Duodenal mucosa (tissue), 2 donors: ENCODE results near the gene CISD1.
"Not testable (repeated sequence)": the region's sequence is repeated elsewhere in the genome, so short reads cannot be mapped to it uniquely, and the experiment has no call there.

Source experiments
- H3K27ac ChIP-seq: one replicate; pipeline ENCODE4 v1.7.0; 2013; ENCODE audit warnings: low read depth, low read length
- H3K27me3 ChIP-seq, 2 donors: one replicate each; pipeline ENCODE4 v1.7.0; 2013; ENCODE audit warnings: low read length in 2 of 2, control low read depth in 1 of 2; ENCODE audit not compliant: insufficient read depth in 2 of 2, control insufficient read depth in 1 of 2
- H3K36me3 ChIP-seq, 2 donors: one replicate each; pipeline ENCODE4 v1.7.0; 2013; ENCODE audit warnings: low read length in 2 of 2, control low read depth in 1 of 2; ENCODE audit not compliant: insufficient read depth in 2 of 2, control insufficient read depth in 1 of 2
- H3K4me1 ChIP-seq, 2 donors: one replicate each; pipeline ENCODE4 v1.7.0; 2013; ENCODE audit warnings: low read length in 2 of 2, control low read depth in 1 of 2; ENCODE audit not compliant: insufficient read depth in 2 of 2, control insufficient read depth in 1 of 2
- H3K4me3 ChIP-seq, 2 donors: one replicate each; pipeline ENCODE4 v1.7.0; 2013; ENCODE audit warnings: low read length in 2 of 2, low read depth in 1 of 2
- H3K9ac ChIP-seq, 2 donors: one replicate each; pipeline ENCODE4 v1.7.0; 2013; ENCODE audit warnings: low read length in 2 of 2, low read depth in 1 of 2
- H3K9me3 ChIP-seq, 2 donors: one replicate each; pipeline ENCODE4 v1.7.0; 2013; ENCODE audit warnings: low read length in 2 of 2, control low read depth in 1 of 2; ENCODE audit not compliant: control insufficient read depth in 1 of 2

CISD1 gene

GRCh38 chr10:58243269-58243668 is 25.7 kb upstream of the CISD1 start:
- Histone ChIP-seq H3K27me3 (no peaks in the 10 kb centered on the region), H3K27ac (no peak overlapping the region), H3K4me1 (no peaks in the 10 kb centered on the region), H3K9ac (no peak overlapping the region), H3K36me3 (no peaks in the 10 kb centered on the region), H3K4me3 (no peak overlapping the region), H3K9me3 (no peaks in the 10 kb centered on the region)

GRCh38 chr10:58243801-58244200 is 25.2 kb upstream of the CISD1 start:
- H3K27ac ChIP-seq, H3K27me3 ChIP-seq, H3K9ac ChIP-seq, H3K4me1 ChIP-seq, H3K9me3 ChIP-seq, H3K4me3 ChIP-seq, H3K36me3 ChIP-seq: not testable (repeated sequence)

GRCh38 chr10:58244242-58244641 is 24.7 kb upstream of the CISD1 start:
- not testable (repeated sequence) for H3K36me3 ChIP-seq, H3K9me3 ChIP-seq, H3K27me3 ChIP-seq, H3K4me3 ChIP-seq, H3K9ac ChIP-seq, H3K27ac ChIP-seq, H3K4me1 ChIP-seq

- not testable (repeated sequence) for H3K9me3 ChIP-seq, H3K36me3 ChIP-seq, H3K4me1 ChIP-seq, H3K27me3 ChIP-seq, H3K27ac ChIP-seq, H3K9ac ChIP-seq, H3K4me3 ChIP-seq
Observed at GRCh38 chr10:58244666-58245065, 24.3 kb upstream of the CISD1 start.

GRCh38 chr10:58253184-58253583 is 15.8 kb upstream of the CISD1 start:
- H3K4me1 ChIP-seq = no peaks in the 10 kb centered on the region
- no peaks in the 10 kb centered on the region for H3K9me3 ChIP-seq
- H3K9ac ChIP-seq = no peak overlapping the region
- H3K27me3 ChIP-seq = no peaks in the 10 kb centered on the region
- H3K36me3 ChIP-seq = peaks cover 0 to 3% of the 10 kb centered on the region in 2 donors
- H3K4me3 ChIP-seq = no peak overlapping the region
- H3K27ac ChIP-seq = no peak overlapping the region

- peaks cover 0 to 3% of the 10 kb centered on the region in 2 donors for H3K36me3 ChIP-seq
- no peaks in the 10 kb centered on the region for H3K9me3 ChIP-seq
Observed at GRCh38 chr10:58254644-58255043, 14.3 kb upstream of the CISD1 start.

GRCh38 chr10:58256013-58256780 is 12.8 kb upstream of the CISD1 start:
- H3K9ac ChIP-seq, H3K4me1 ChIP-seq, H3K27me3 ChIP-seq, H3K36me3 ChIP-seq, H3K9me3 ChIP-seq, H3K4me3 ChIP-seq, H3K27ac ChIP-seq: not testable (repeated sequence)

More at GRCh38 chr10:58254644-58255043, 14.3 kb upstream of the CISD1 start:
- Histone ChIP-seq H3K27me3 (no peaks in the 10 kb centered on the region), H3K9ac (no peak overlapping the region), H3K27ac (no peak overlapping the region), H3K4me3 (no peak overlapping the region), H3K4me1 (no peaks in the 10 kb centered on the region)

GRCh38 chr10:58258977-58259692 is 9.8 kb upstream of the CISD1 start:
- Histone ChIP-seq H3K4me3 (no peak overlapping the region), H3K9me3 (no peaks in the 10 kb centered on the region), H3K9ac (no peak overlapping the region), H3K4me1 (no peaks in the 10 kb centered on the region), H3K27me3 (no peaks in the 10 kb centered on the region), H3K36me3 (peaks cover 0 to 3% of the 10 kb centered on the region in 2 donors), H3K27ac (no peak overlapping the region)

- Histone ChIP-seq H3K27ac (no peak overlapping the region), H3K9me3 (no peaks in the 10 kb centered on the region), H3K9ac (no peak overlapping the region), H3K4me1 (peaks cover 8 to 10% of the 10 kb centered on the region in 2 donors), H3K36me3 (no peaks in the 10 kb centered on the region), H3K4me3 (no peak overlapping the region), H3K27me3 (no peaks in the 10 kb centered on the region)
Observed at GRCh38 chr10:58260334-58260733, 8.6 kb upstream of the CISD1 start.

GRCh38 chr10:58262766-58263165 is 6.2 kb upstream of the CISD1 start:
- Histone ChIP-seq H3K27me3 (no peaks in the 10 kb centered on the region), H3K4me3 (no peak overlapping the region), H3K9ac (no peak overlapping the region), H3K9me3 (no peaks in the 10 kb centered on the region), H3K4me1 (peaks cover 17 to 19% of the 10 kb centered on the region in 2 donors), H3K27ac (no peak overlapping the region), H3K36me3 (no peaks in the 10 kb centered on the region)
